ENCODE data around the gene GRM2. TPM values are rescaled to one million over a fixed set of nuclear protein-coding genes. Genes with fewer than 3 reads are reported as not detected.

GRM2 gene
- total and polyA plus RNA-seq, 2 donors (not counting 1 experiment from before 2014, with no cell fraction given), result under 0.01 to 0.06 TPM

- Histone ChIP-seq H3K79me2 (ENCODE audit: control insufficient read depth, insufficient read depth, low read length) (no peaks in the 10 kb centered on the region), H3K27me3 (ENCODE audit: control insufficient read depth, insufficient read depth, low read length) (no peaks in the 10 kb centered on the region), H3K4me2 (ENCODE audit: extremely low read depth, insufficient read depth, low read length) (no peak overlapping the region), H3K27ac (ENCODE audit: insufficient read depth, low read length) (no peak overlapping the region), H3K4me3 (replicated peaks in 1 of 4; ENCODE audit: control extremely low read depth in 1 of 4, insufficient read depth in 1 of 4, low read depth in 3 of 4, low read length in 4 of 4) (no peak overlapping the region), H2AFZ (ENCODE audit: low read length) (no peak overlapping the region), H3K9ac (ENCODE audit: insufficient read depth, low read length) (no peak overlapping the region), H4K20me1 (ENCODE audit: control insufficient read depth, extremely low read depth, insufficient read depth, low read length) (no peaks in the 10 kb centered on the region), H3K36me3 (ENCODE audit: control insufficient read depth, insufficient read depth, low read length) (peaks cover 5% of the 10 kb centered on the region), H3K9me3 (ENCODE audit: control insufficient read depth, insufficient read depth, low read depth, low read length) (no peaks in the 10 kb centered on the region), H3K4me1 (ENCODE audit: control insufficient read depth, extremely low read depth, insufficient read depth, low read length) (no peaks in the 10 kb centered on the region)
- no peak for DNase-seq (ENCODE audit: low read depth in 2 of 2)
- no peak for TF ChIP-seq CTCF (conservative IDR thresholded peaks at IDR 0.05 in 1 of 2, IDR thresholded peaks at IDR 0.05 in 1 of 2; ENCODE audit: low read depth in 1 of 2, low read length in 2 of 2)
- TF ChIP-seq EZH2 (IDR thresholded peaks at IDR 0.05; ENCODE audit: low read length, missing control alignments), result no peak
Measured at GRCh38 chr3:51692980-51693395, 13.9 kb upstream of the GRM2 start.

GRCh38 chr3:51696954-51697353 lies 9.9 kb upstream of the GRM2 start:
- Histone ChIP-seq H3K27ac (ENCODE audit: insufficient read depth, low read length) (no peak overlapping the region), H3K9me3 (ENCODE audit: control insufficient read depth, insufficient read depth, low read depth, low read length) (no peaks in the 10 kb centered on the region), H3K4me2 (ENCODE audit: extremely low read depth, insufficient read depth, low read length) (no peak overlapping the region), H3K79me2 (ENCODE audit: control insufficient read depth, insufficient read depth, low read length) (no peaks in the 10 kb centered on the region), H3K4me3 (replicated peaks in 1 of 4; ENCODE audit: control extremely low read depth in 1 of 4, insufficient read depth in 1 of 4, low read depth in 3 of 4, low read length in 4 of 4) (no peak overlapping the region), H3K9ac (ENCODE audit: insufficient read depth, low read length) (no peak overlapping the region), H3K36me3 (ENCODE audit: control insufficient read depth, insufficient read depth, low read length) (peaks cover 9% of the 10 kb centered on the region), H4K20me1 (ENCODE audit: control insufficient read depth, extremely low read depth, insufficient read depth, low read length) (no peaks in the 10 kb centered on the region), H3K27me3 (ENCODE audit: control insufficient read depth, insufficient read depth, low read length) (no peaks in the 10 kb centered on the region), H2AFZ (ENCODE audit: low read length) (no peak overlapping the region), H3K4me1 (ENCODE audit: control insufficient read depth, extremely low read depth, insufficient read depth, low read length) (no peaks in the 10 kb centered on the region)
- TF ChIP-seq EZH2 (IDR thresholded peaks at IDR 0.05; ENCODE audit: low read length, missing control alignments) (no peak), CTCF (conservative IDR thresholded peaks at IDR 0.05 in 1 of 2, IDR thresholded peaks at IDR 0.05 in 1 of 2; ENCODE audit: low read depth in 1 of 2, low read length in 2 of 2) (no peak)
- no peak for DNase-seq (ENCODE audit: low read depth in 2 of 2)

- Histone ChIP-seq H3K9me3 (ENCODE audit: control insufficient read depth, insufficient read depth, low read depth, low read length) (no peaks in the 10 kb centered on the region), H3K4me3 (replicated peaks in 1 of 4; ENCODE audit: control extremely low read depth in 1 of 4, insufficient read depth in 1 of 4, low read depth in 3 of 4, low read length in 4 of 4) (no peak overlapping the region), H3K79me2 (ENCODE audit: control insufficient read depth, insufficient read depth, low read length) (no peaks in the 10 kb centered on the region), H2AFZ (ENCODE audit: low read length) (no peak overlapping the region), H3K4me2 (ENCODE audit: extremely low read depth, insufficient read depth, low read length) (no peak overlapping the region), H3K9ac (ENCODE audit: insufficient read depth, low read length) (no peak overlapping the region), H3K27ac (ENCODE audit: insufficient read depth, low read length) (no peak overlapping the region), H4K20me1 (ENCODE audit: control insufficient read depth, extremely low read depth, insufficient read depth, low read length) (no peaks in the 10 kb centered on the region), H3K4me1 (ENCODE audit: control insufficient read depth, extremely low read depth, insufficient read depth, low read length) (no peaks in the 10 kb centered on the region), H3K27me3 (ENCODE audit: control insufficient read depth, insufficient read depth, low read length) (no peaks in the 10 kb centered on the region), H3K36me3 (ENCODE audit: control insufficient read depth, insufficient read depth, low read length) (peaks cover 5% of the 10 kb centered on the region)
- DNase-seq (ENCODE audit: low read depth in 2 of 2), result no peak
- TF ChIP-seq EZH2 (IDR thresholded peaks at IDR 0.05; ENCODE audit: low read length, missing control alignments) (no peak), CTCF (conservative IDR thresholded peaks at IDR 0.05 in 1 of 2, IDR thresholded peaks at IDR 0.05 in 1 of 2; ENCODE audit: low read depth in 1 of 2, low read length in 2 of 2) (no peak)
Measured at GRCh38 chr3:51698209-51698608, 8.7 kb upstream of the GRM2 start.

Data from fibroblast of lung (primary cell).